RWPE2 (cell line): Measurements from ENCODE around the gene RARA.

Experiments
- ATAC-seq: fragments of 200-7000 bp; cut with Tn5 transposase; 3 replicates; pipeline ENCODE4 v1.9.1; 2021; ENCODE audit warnings: low read depth
- DNase-seq: peaks from one replicate; pipeline ENCODE4 v3.0.0-alpha.2; 2020; ENCODE audit warnings: low spot score
- H3K27ac ChIP-seq: fragments of 450-650 bp; 2 replicates; pipeline ENCODE4 v1.5.1; 2017; ENCODE audit warnings: mild to moderate bottlenecking; ENCODE audit not compliant: poor library complexity, severe bottlenecking
- H3K27me3 ChIP-seq: fragments of 250-450 bp; sonication (Bioruptor Pico); 2 replicates; pipeline ENCODE4 v1.5.1; 2021; ENCODE audit warnings: mild to moderate bottlenecking, moderate library complexity; ENCODE audit not compliant: insufficient read depth, poor library complexity, severe bottlenecking
- H3K36me3 ChIP-seq: fragments of 250-450 bp; sonication (Bioruptor Pico); 2 replicates; pipeline ENCODE4 v1.5.1; 2020; ENCODE audit warnings: low read depth, mild to moderate bottlenecking, moderate library complexity
- H3K4me1 ChIP-seq: fragments of 250-450 bp; sonication (Bioruptor Pico); 2 replicates; pipeline ENCODE4 v1.5.1; 2021; ENCODE audit warnings: mild to moderate bottlenecking, moderate library complexity; ENCODE audit not compliant: insufficient read depth, poor library complexity, severe bottlenecking
- H3K4me3 ChIP-seq: fragments of 250-450 bp; sonication (Bioruptor Pico); 2 replicates; pipeline ENCODE4 v1.5.1; 2021; ENCODE audit warnings: mild to moderate bottlenecking, moderate library complexity; ENCODE audit not compliant: severe bottlenecking
- H3K9me3 ChIP-seq: fragments of 250-450 bp; sonication (Bioruptor Pico); 2 replicates; pipeline ENCODE4 v1.5.1; 2021; ENCODE audit warnings: mild to moderate bottlenecking, moderate library complexity; ENCODE audit not compliant: severe bottlenecking
- TF ChIP-seq, protein P1 (sequence below): fragments of 450-650 bp; IDR thresholded peaks from one replicate; pipeline ENCODE4 v1.5.1; 2017; ENCODE audit warnings: mild to moderate bottlenecking, moderate library complexity; ENCODE audit not compliant: poor library complexity, severe bottlenecking

The RARA gene

GRCh38 chr17:40320756-40321523 is 12.0 kb downstream of the RARA start:
- TF ChIP-seq, protein P1, sequence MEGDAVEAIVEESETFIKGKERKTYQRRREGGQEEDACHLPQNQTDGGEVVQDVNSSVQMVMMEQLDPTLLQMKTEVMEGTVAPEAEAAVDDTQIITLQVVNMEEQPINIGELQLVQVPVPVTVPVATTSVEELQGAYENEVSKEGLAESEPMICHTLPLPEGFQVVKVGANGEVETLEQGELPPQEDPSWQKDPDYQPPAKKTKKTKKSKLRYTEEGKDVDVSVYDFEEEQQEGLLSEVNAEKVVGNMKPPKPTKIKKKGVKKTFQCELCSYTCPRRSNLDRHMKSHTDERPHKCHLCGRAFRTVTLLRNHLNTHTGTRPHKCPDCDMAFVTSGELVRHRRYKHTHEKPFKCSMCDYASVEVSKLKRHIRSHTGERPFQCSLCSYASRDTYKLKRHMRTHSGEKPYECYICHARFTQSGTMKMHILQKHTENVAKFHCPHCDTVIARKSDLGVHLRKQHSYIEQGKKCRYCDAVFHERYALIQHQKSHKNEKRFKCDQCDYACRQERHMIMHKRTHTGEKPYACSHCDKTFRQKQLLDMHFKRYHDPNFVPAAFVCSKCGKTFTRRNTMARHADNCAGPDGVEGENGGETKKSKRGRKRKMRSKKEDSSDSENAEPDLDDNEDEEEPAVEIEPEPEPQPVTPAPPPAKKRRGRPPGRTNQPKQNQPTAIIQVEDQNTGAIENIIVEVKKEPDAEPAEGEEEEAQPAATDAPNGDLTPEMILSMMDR = no peak
- ATAC-seq (no peak), DNase-seq (no peak)
- Histone ChIP-seq H3K27me3 (no peaks in the 10 kb centered on the region), H3K4me1 (peaks cover 61% of the 10 kb centered on the region), H3K4me3 (no peak overlapping the region), H3K36me3 (no peaks in the 10 kb centered on the region), H3K9me3 (no peaks in the 10 kb centered on the region), H3K27ac (peak overlapping the region; percentile 97)

- Histone ChIP-seq H3K4me1 (peaks cover 59% of the 10 kb centered on the region), H3K9me3 (no peaks in the 10 kb centered on the region), H3K27me3 (no peaks in the 10 kb centered on the region), H3K36me3 (no peaks in the 10 kb centered on the region), H3K4me3 (no peak overlapping the region), H3K27ac (peak overlapping the region; percentile 97)
- DNase-seq = no peak
- no peak for ATAC-seq
- TF ChIP-seq, protein P1 = no peak
These were observed 12.5 kb downstream of the RARA start for GRCh38 chr17:40321524-40321929.

GRCh38 chr17:40321961-40322357 is 13.0 kb downstream of the RARA start:
- ATAC-seq = no peak

DNA sequence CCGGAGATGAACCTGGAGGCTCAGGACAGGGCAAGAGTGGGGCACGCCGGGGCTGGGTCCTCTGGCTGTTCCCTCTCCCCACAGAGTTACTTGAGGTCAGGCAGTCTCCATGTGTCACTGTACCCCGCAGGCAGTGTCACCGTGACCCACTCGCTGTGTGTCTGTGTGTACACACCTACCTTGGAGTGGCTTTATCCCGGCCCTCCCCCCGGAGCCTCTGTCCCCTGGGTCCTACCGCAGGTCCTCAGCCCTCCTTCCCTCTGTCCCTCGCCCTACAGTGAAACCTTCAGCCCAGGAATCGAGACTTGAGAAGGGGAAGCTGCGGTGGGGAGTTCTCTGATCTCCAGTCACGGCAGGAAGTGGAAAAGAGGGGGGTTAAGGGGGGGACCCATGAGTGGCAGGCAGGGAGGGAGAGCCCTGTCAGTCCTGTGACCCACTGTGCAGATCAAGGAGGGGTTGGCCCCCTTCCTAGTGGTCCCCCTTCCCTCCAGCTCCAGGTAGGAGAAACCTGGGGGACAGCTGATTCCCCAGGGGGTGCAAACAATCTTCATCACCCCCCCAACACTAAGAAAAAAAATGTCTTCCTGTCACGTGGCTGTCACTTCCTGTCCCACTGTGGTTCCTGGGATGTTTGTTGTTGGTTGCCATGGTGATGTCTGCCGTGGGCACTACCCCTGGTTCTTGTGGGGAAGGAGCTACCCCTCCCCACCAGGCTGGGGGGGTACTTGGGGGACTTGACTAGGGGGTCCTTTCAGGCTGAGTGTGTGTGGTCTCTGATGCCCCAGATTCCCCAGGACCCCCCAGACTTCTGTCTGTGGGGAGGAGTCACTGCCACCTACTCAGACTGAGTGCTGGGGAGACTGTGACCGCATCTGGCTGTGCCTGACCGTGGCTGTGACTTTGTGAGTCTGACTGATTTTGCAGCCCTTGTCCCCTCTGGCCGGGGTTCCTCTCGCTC is 13.7 kb downstream of the RARA start:
- DNase-seq (peak; percentile 63), ATAC-seq (0 out of 3 replicates have a peak, but pooled peaks have one; percentile 3)
- Histone ChIP-seq H3K9me3 (no peaks in the 10 kb centered on the region), H3K36me3 (no peaks in the 10 kb centered on the region), H3K27me3 (no peaks in the 10 kb centered on the region), H3K4me3 (peak overlapping the region; percentile 9), H3K27ac (peak overlapping the region; percentile 97), H3K4me1 (peaks cover 54% of the 10 kb centered on the region)
- TF ChIP-seq, protein P1 = no peak

More at GRCh38 chr17:40321961-40322357, 13.0 kb downstream of the RARA start:
- H3K27ac ChIP-seq = peak overlapping the region; percentile 97
- no peaks in the 10 kb centered on the region for H3K36me3 ChIP-seq
- H3K27me3 ChIP-seq = no peaks in the 10 kb centered on the region
- no peaks in the 10 kb centered on the region for H3K9me3 ChIP-seq
- H3K4me1 ChIP-seq = peaks cover 58% of the 10 kb centered on the region
- no peak for DNase-seq
- H3K4me3 ChIP-seq = peak overlapping the region; percentile 9
- TF ChIP-seq, protein P1 = no peak
